ENCODE results near the gene PIGW.

The PIGW gene

GRCh38 chr17:36529121-36529520, 5.7 kb upstream of the PIGW start:
- Histone ChIP-seq H3K27me3 (ENCODE audit: control insufficient read depth in 1 of 2, insufficient read depth in 1 of 2, low read length in 2 of 2) (no peaks in the 10 kb centered on the region), H3K4me1 (ENCODE audit: control insufficient read depth, insufficient read depth, low read depth, low read length) (peaks cover 5% of the 10 kb centered on the region), H2BK5ac (ENCODE audit: low read depth, low read length, poor library complexity, severe bottlenecking) (no peak overlapping the region), H3K14ac (ENCODE audit: low read length in 2 of 2) (no peak overlapping the region), H2BK120ac (ENCODE audit: low read depth, low read length) (no peak overlapping the region), H3K4me2 (ENCODE audit: low read length, poor library complexity, severe bottlenecking) (no peak overlapping the region), H4K8ac (ENCODE audit: low read length) (no peak overlapping the region), H3K9me3 (ENCODE audit: control insufficient read depth, low read length) (no peaks in the 10 kb centered on the region), H3K4me3 (ENCODE audit: insufficient read depth in 1 of 2, low read depth in 1 of 2, low read length in 2 of 2) (peak overlapping the region in 1 of 2 experiments; percentile 9), H3K9ac (ENCODE audit: low read length) (peak overlapping the region; percentile 30), H3K79me1 (replicated peaks; ENCODE audit: low read length, poor library complexity, severe bottlenecking) (peaks cover 47% of the 10 kb centered on the region), H3K18ac (ENCODE audit: low read depth in 1 of 2, low read length in 2 of 2) (no peak overlapping the region), H2AFZ (ENCODE audit: low read depth, low read length) (no peak overlapping the region), H3K27ac (ENCODE audit: low read length, poor library complexity, severe bottlenecking) (no peak overlapping the region), H3K23ac (ENCODE audit: low read length in 2 of 2) (no peak overlapping the region), H3K36me3 (ENCODE audit: control insufficient read depth in 1 of 2, insufficient read depth in 2 of 2, low read depth in 1 of 2, low read length in 2 of 2) (peaks cover 44 to 65% of the 10 kb centered on the region in 2 experiments), H4K91ac (ENCODE audit: low read length) (no peak overlapping the region), H3K4ac (ENCODE audit: low read depth in 1 of 2, low read length in 2 of 2) (no peak overlapping the region), H2AK5ac (ENCODE audit: low read length, severe bottlenecking) (no peak overlapping the region), H2BK12ac (ENCODE audit: low read length in 2 of 2) (no peak overlapping the region), H2BK15ac (ENCODE audit: low read depth, poor library complexity, severe bottlenecking) (no peak overlapping the region)
- peak; percentile 70 for DNase-seq

GRCh38 chr17:36532435-36532975, 2.3 kb upstream of the PIGW start:
- Histone ChIP-seq H3K14ac (ENCODE audit: low read length in 2 of 2) (no peak overlapping the region), H3K4me3 (ENCODE audit: insufficient read depth in 1 of 2, low read depth in 1 of 2, low read length in 2 of 2) (no peak overlapping the region), H3K27ac (ENCODE audit: low read length, poor library complexity, severe bottlenecking) (no peak overlapping the region), H2BK5ac (ENCODE audit: low read depth, low read length, poor library complexity, severe bottlenecking) (no peak overlapping the region), H3K18ac (ENCODE audit: low read depth in 1 of 2, low read length in 2 of 2) (no peak overlapping the region), H4K91ac (ENCODE audit: low read length) (no peak overlapping the region), H3K23ac (ENCODE audit: low read length in 2 of 2) (no peak overlapping the region), H3K79me1 (replicated peaks; ENCODE audit: low read length, poor library complexity, severe bottlenecking) (peaks cover 37% of the 10 kb centered on the region), H2BK120ac (ENCODE audit: low read depth, low read length) (no peak overlapping the region), H2AK5ac (ENCODE audit: low read length, severe bottlenecking) (no peak overlapping the region), H2BK12ac (ENCODE audit: low read length in 2 of 2) (no peak overlapping the region), H3K9me3 (ENCODE audit: control insufficient read depth, low read length) (no peaks in the 10 kb centered on the region), H3K4me1 (ENCODE audit: control insufficient read depth, insufficient read depth, low read depth, low read length) (peaks cover 7% of the 10 kb centered on the region), H3K36me3 (ENCODE audit: control insufficient read depth in 1 of 2, insufficient read depth in 2 of 2, low read depth in 1 of 2, low read length in 2 of 2) (peaks cover 18 to 40% of the 10 kb centered on the region in 2 experiments), H3K27me3 (ENCODE audit: control insufficient read depth in 1 of 2, insufficient read depth in 1 of 2, low read length in 2 of 2) (no peaks in the 10 kb centered on the region), H3K9ac (ENCODE audit: low read length) (no peak overlapping the region), H3K4ac (ENCODE audit: low read depth in 1 of 2, low read length in 2 of 2) (no peak overlapping the region), H2BK15ac (ENCODE audit: low read depth, poor library complexity, severe bottlenecking) (no peak overlapping the region), H4K8ac (ENCODE audit: low read length) (no peak overlapping the region), H2AFZ (ENCODE audit: low read depth, low read length) (no peak overlapping the region), H3K4me2 (ENCODE audit: low read length, poor library complexity, severe bottlenecking) (no peak overlapping the region)
- DNase-seq = no peak
- WGBS = 92% methylated on average over 2 of the region's 2 CpGs

- peaks cover 6% of the 10 kb centered on the region for H3K4me1 ChIP-seq (ENCODE audit: control insufficient read depth, insufficient read depth, low read depth, low read length)
- 10% methylated on average over 48 of the region's 48 CpGs for WGBS
- H3K4me2 ChIP-seq (ENCODE audit: low read length, poor library complexity, severe bottlenecking) = peak overlapping the region; percentile 97
These were observed 600 bp upstream of the PIGW start for GRCh38 chr17:36533935-36534839.

GRCh38 chr17:36535669-36536081, 888 bp downstream of the PIGW start:
- peaks cover 35% of the 10 kb centered on the region for H3K79me1 ChIP-seq (replicated peaks; ENCODE audit: low read length, poor library complexity, severe bottlenecking)
- peaks cover 11 to 57% of the 10 kb centered on the region in 2 experiments for H3K36me3 ChIP-seq (ENCODE audit: control insufficient read depth in 1 of 2, insufficient read depth in 2 of 2, low read depth in 1 of 2, low read length in 2 of 2)
- H3K14ac ChIP-seq (ENCODE audit: low read length in 2 of 2) = no peak overlapping the region
- no peak overlapping the region for H3K18ac ChIP-seq (ENCODE audit: low read depth in 1 of 2, low read length in 2 of 2)
- H3K4me3 ChIP-seq (ENCODE audit: insufficient read depth in 1 of 2, low read depth in 1 of 2, low read length in 2 of 2) = peak overlapping the region; percentile 76 to 96
- peak overlapping the region in 1 of 2 experiments; percentile 63 for H3K4ac ChIP-seq (ENCODE audit: low read depth in 1 of 2, low read length in 2 of 2)
- no peak overlapping the region for H2AFZ ChIP-seq (ENCODE audit: low read depth, low read length)
- H2BK12ac ChIP-seq (ENCODE audit: low read length in 2 of 2) = no peak overlapping the region
- H2BK15ac ChIP-seq (ENCODE audit: low read depth, poor library complexity, severe bottlenecking) = no peak overlapping the region
- H3K27me3 ChIP-seq (ENCODE audit: control insufficient read depth in 1 of 2, insufficient read depth in 1 of 2, low read length in 2 of 2) = no peaks in the 10 kb centered on the region
- H3K4me2 ChIP-seq (ENCODE audit: low read length, poor library complexity, severe bottlenecking) = peak overlapping the region; percentile 97
- peak overlapping the region; percentile 99 for H3K9ac ChIP-seq (ENCODE audit: low read length)
- DNase-seq = no peak
- peak overlapping the region; percentile 77 for H3K27ac ChIP-seq (ENCODE audit: low read length, poor library complexity, severe bottlenecking)
- no peak overlapping the region for H4K8ac ChIP-seq (ENCODE audit: low read length)
- no peak overlapping the region for H4K91ac ChIP-seq (ENCODE audit: low read length)
- 3% methylated on average over 8 of the region's 15 CpGs for WGBS
- H3K4me1 ChIP-seq (ENCODE audit: control insufficient read depth, insufficient read depth, low read depth, low read length) = peaks cover 6% of the 10 kb centered on the region
- no peak overlapping the region for H3K23ac ChIP-seq (ENCODE audit: low read length in 2 of 2)
- no peak overlapping the region for H2BK5ac ChIP-seq (ENCODE audit: low read depth, low read length, poor library complexity, severe bottlenecking)
- H2BK120ac ChIP-seq (ENCODE audit: low read depth, low read length) = no peak overlapping the region
- peak overlapping the region; percentile 61 for H2AK5ac ChIP-seq (ENCODE audit: low read length, severe bottlenecking)
- H3K9me3 ChIP-seq (ENCODE audit: control insufficient read depth, low read length) = no peaks in the 10 kb centered on the region

More at GRCh38 chr17:36533935-36534839, 600 bp upstream of the PIGW start:
- Histone ChIP-seq H4K91ac (ENCODE audit: low read length) (peak overlapping the region; percentile 91), H3K4me3 (ENCODE audit: insufficient read depth in 1 of 2, low read depth in 1 of 2, low read length in 2 of 2) (peak overlapping the region; percentile 76 to 96), H3K79me1 (replicated peaks; ENCODE audit: low read length, poor library complexity, severe bottlenecking) (peaks cover 34% of the 10 kb centered on the region), H2AK5ac (ENCODE audit: low read length, severe bottlenecking) (no peak overlapping the region), H2BK12ac (ENCODE audit: low read length in 2 of 2) (no peak overlapping the region), H2AFZ (ENCODE audit: low read depth, low read length) (peak overlapping the region; percentile 66), H3K27me3 (ENCODE audit: control insufficient read depth in 1 of 2, insufficient read depth in 1 of 2, low read length in 2 of 2) (no peaks in the 10 kb centered on the region), H3K14ac (ENCODE audit: low read length in 2 of 2) (no peak overlapping the region), H3K27ac (ENCODE audit: low read length, poor library complexity, severe bottlenecking) (peak overlapping the region; percentile 58), H3K9me3 (ENCODE audit: control insufficient read depth, low read length) (no peaks in the 10 kb centered on the region), H2BK120ac (ENCODE audit: low read depth, low read length) (no peak overlapping the region), H4K8ac (ENCODE audit: low read length) (peak overlapping the region; percentile 93), H3K36me3 (ENCODE audit: control insufficient read depth in 1 of 2, insufficient read depth in 2 of 2, low read depth in 1 of 2, low read length in 2 of 2) (peaks cover 11 to 49% of the 10 kb centered on the region in 2 experiments), H3K18ac (ENCODE audit: low read depth in 1 of 2, low read length in 2 of 2) (peak overlapping the region; percentile 44 to 96), H3K9ac (ENCODE audit: low read length) (peak overlapping the region; percentile 99), H2BK15ac (ENCODE audit: low read depth, poor library complexity, severe bottlenecking) (no peak overlapping the region), H3K23ac (ENCODE audit: low read length in 2 of 2) (peak overlapping the region in 1 of 2 experiments; percentile 60), H2BK5ac (ENCODE audit: low read depth, low read length, poor library complexity, severe bottlenecking) (no peak overlapping the region), H3K4ac (ENCODE audit: low read depth in 1 of 2, low read length in 2 of 2) (peak overlapping the region; percentile 15 to 86)
- DNase-seq = peak; percentile 73
